Nephron (organoid): ENCODE measurements around the gene ADAM17.
"Not testable (repeated sequence)": the region's sequence is repeated elsewhere in the genome, so short reads cannot be mapped to it uniquely, and the experiment has no call there.

ENCODE experiments used
- H3K27ac Mint-ChIP-seq, 3 experiments: 2 replicates each; pipeline ENCODE4 v1.8.0; 2020; ENCODE audit warnings: mixed read lengths in 3 of 3, mild to moderate bottlenecking in 2 of 3, moderate library complexity in 1 of 3
- H3K27me3 Mint-ChIP-seq: 2 replicates; pipeline ENCODE4 v1.8.0; 2021; ENCODE audit warnings: low read depth, mild to moderate bottlenecking, moderate library complexity, mixed read lengths
- H3K36me3 Mint-ChIP-seq: 2 replicates; pipeline ENCODE4 v1.8.0; 2020; ENCODE audit warnings: low read depth, mixed read lengths
- H3K4me1 Mint-ChIP-seq: 2 replicates; pipeline ENCODE4 v1.8.0; 2020; ENCODE audit warnings: mixed read lengths
- H3K4me3 Mint-ChIP-seq, 3 experiments: 2 replicates each; pipeline ENCODE4 v1.8.0; 2020; ENCODE audit warnings: mild to moderate bottlenecking in 3 of 3, mixed read lengths in 3 of 3, moderate library complexity in 2 of 3
- H3K9me3 Mint-ChIP-seq: 2 replicates; pipeline ENCODE4 v1.8.0; 2020; ENCODE audit warnings: mixed read lengths
- CTCF ChIP-seq, 3 experiments: fragments of 200-600 bp; sonication (generic); IDR thresholded peaks; one replicate each; pipeline ENCODE4 v1.5.0; 2021; ENCODE audit warnings: antibody characterized with exemption in 3 of 3; ENCODE audit not compliant: unreplicated experiment in 3 of 3

The ADAM17 gene

GRCh38 chr2:9586465-9586864 lies 30.8 kb upstream of the ADAM17 start:
- no peak overlapping the region for H3K27ac Mint-ChIP-seq
- no peak overlapping the region for H3K4me3 Mint-ChIP-seq
- TF ChIP-seq CTCF (IDR thresholded peaks at IDR 0.05; ENCODE audit: unreplicated experiment in 3 of 3), result no peak
- H3K4me1 Mint-ChIP-seq, result no peaks in the 10 kb centered on the region
- H3K27me3 Mint-ChIP-seq, result no peaks in the 10 kb centered on the region
- peaks cover 62% of the 10 kb centered on the region for H3K36me3 Mint-ChIP-seq
- H3K9me3 Mint-ChIP-seq, result no peaks in the 10 kb centered on the region

GRCh38 chr2:9585486-9585885 lies 29.9 kb upstream of the ADAM17 start:
- Mint-ChIP-seq H3K9me3 (no peaks in the 10 kb centered on the region), H3K27me3 (no peaks in the 10 kb centered on the region), H3K4me3 (no peak overlapping the region), H3K4me1 (no peaks in the 10 kb centered on the region), H3K36me3 (peaks cover 61% of the 10 kb centered on the region), H3K27ac (no peak overlapping the region)
- no peak for TF ChIP-seq CTCF (IDR thresholded peaks at IDR 0.05; ENCODE audit: unreplicated experiment in 3 of 3)

- not testable (repeated sequence) for H3K9me3 Mint-ChIP-seq, H3K27me3 Mint-ChIP-seq, H3K4me1 Mint-ChIP-seq, H3K4me3 Mint-ChIP-seq, H3K27ac Mint-ChIP-seq
- peaks cover 58% of the 10 kb centered on the region for H3K36me3 Mint-ChIP-seq
These were observed 29.3 kb upstream of the ADAM17 start for GRCh38 chr2:9584902-9585301.

GRCh38 chr2:9582624-9583023 lies 27.0 kb upstream of the ADAM17 start:
- no peaks in the 10 kb centered on the region for H3K9me3 Mint-ChIP-seq
- no peak overlapping the region for H3K4me3 Mint-ChIP-seq
- H3K36me3 Mint-ChIP-seq, result peaks cover 47% of the 10 kb centered on the region
- H3K4me1 Mint-ChIP-seq, result no peaks in the 10 kb centered on the region
- H3K27me3 Mint-ChIP-seq, result no peaks in the 10 kb centered on the region
- TF ChIP-seq CTCF (IDR thresholded peaks at IDR 0.05; ENCODE audit: unreplicated experiment in 3 of 3), result no peak
- no peak overlapping the region for H3K27ac Mint-ChIP-seq

- Mint-ChIP-seq H3K9me3 (no peaks in the 10 kb centered on the region), H3K4me1 (no peaks in the 10 kb centered on the region), H3K4me3 (no peak overlapping the region), H3K27ac (no peak overlapping the region), H3K27me3 (peaks cover 2% of the 10 kb centered on the region), H3K36me3 (peaks cover 17% of the 10 kb centered on the region)
- no peak for TF ChIP-seq CTCF (IDR thresholded peaks at IDR 0.05; ENCODE audit: unreplicated experiment in 3 of 3)
These were observed 23.0 kb upstream of the ADAM17 start for GRCh38 chr2:9578467-9579235.

GRCh38 chr2:9574331-9574730 lies 18.7 kb upstream of the ADAM17 start:
- H3K36me3 Mint-ChIP-seq, result no peaks in the 10 kb centered on the region
- TF ChIP-seq CTCF (IDR thresholded peaks at IDR 0.05; ENCODE audit: unreplicated experiment in 3 of 3), result no peak
- H3K4me3 Mint-ChIP-seq, result no peak overlapping the region

More at GRCh38 chr2:9574331-9574730, 18.7 kb upstream of the ADAM17 start:
- Mint-ChIP-seq H3K4me1 (no peaks in the 10 kb centered on the region), H3K27me3 (peaks cover 3% of the 10 kb centered on the region), H3K27ac (no peak overlapping the region), H3K9me3 (no peaks in the 10 kb centered on the region)
